ENCODE data around the gene FRMD3.
"Not testable (repeated sequence)": the region's sequence is repeated elsewhere in the genome, so short reads cannot be mapped to it uniquely, and the experiment has no call there.

Gene FRMD3

GRCh38 chr9:83533296-83533695 lies 4.9 kb downstream of the FRMD3 start:
- in situ Hi-C loops (cut with MboI; ENCODE audit: low pct_unique_long_range_greater_than_20kb, low sequenced_read_pairs, unreplicated experiment), result no loop called here
- DNase-seq (ENCODE audit: low spot score), result no peak
- TF ChIP-seq, protein P1, sequence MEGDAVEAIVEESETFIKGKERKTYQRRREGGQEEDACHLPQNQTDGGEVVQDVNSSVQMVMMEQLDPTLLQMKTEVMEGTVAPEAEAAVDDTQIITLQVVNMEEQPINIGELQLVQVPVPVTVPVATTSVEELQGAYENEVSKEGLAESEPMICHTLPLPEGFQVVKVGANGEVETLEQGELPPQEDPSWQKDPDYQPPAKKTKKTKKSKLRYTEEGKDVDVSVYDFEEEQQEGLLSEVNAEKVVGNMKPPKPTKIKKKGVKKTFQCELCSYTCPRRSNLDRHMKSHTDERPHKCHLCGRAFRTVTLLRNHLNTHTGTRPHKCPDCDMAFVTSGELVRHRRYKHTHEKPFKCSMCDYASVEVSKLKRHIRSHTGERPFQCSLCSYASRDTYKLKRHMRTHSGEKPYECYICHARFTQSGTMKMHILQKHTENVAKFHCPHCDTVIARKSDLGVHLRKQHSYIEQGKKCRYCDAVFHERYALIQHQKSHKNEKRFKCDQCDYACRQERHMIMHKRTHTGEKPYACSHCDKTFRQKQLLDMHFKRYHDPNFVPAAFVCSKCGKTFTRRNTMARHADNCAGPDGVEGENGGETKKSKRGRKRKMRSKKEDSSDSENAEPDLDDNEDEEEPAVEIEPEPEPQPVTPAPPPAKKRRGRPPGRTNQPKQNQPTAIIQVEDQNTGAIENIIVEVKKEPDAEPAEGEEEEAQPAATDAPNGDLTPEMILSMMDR (IDR thresholded peaks at IDR 0.05; ENCODE audit: extremely low read depth, insufficient read depth, missing control alignments), result no peak

DNA sequence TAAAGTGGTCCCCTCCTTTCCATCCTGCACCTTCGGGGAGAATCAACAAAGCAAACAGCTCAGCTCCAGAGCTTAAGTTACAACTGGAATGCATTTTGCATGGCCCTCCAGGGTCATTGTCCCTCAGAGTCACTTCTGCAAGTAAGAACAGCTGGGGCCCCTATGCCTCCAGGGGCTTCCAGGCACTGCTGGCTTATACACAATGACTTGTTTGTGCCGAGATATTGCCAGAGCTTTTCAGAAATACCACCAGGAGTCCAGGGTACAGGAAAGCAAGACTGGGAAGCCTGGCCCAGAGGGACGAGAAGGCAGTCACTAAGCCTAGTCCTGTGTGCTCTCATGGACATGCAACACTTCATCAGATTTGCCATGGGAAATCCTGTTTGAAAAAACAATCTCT lies 11.3 kb downstream of the FRMD3 start:
- in situ Hi-C loops (cut with MboI; ENCODE audit: low pct_unique_long_range_greater_than_20kb, low sequenced_read_pairs, unreplicated experiment), result no loop called here
- TF ChIP-seq, protein P1 (IDR thresholded peaks at IDR 0.05; ENCODE audit: extremely low read depth, insufficient read depth, missing control alignments), result no peak
- DNase-seq (ENCODE audit: low spot score), result no peak

DNA sequence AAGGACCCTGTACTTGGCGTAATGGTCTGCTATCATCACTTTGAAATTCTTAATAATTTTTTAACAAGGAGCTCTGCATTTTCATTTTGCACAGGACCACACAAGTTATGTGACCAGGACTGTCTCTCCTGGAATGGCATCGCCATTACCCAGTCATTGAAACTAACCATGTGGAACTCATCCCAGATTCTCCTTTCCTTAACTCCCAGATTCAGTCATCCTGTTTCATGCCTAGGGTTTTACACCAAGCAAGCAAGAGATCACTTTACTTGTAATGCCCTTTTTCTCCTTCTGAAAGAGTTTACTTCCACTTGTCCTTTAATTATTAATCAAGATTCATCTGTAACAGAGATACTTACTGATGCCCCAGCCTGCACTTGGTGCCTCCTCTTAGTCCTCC lies 12.0 kb downstream of the FRMD3 start:
- in situ Hi-C loops (cut with MboI; ENCODE audit: low pct_unique_long_range_greater_than_20kb, low sequenced_read_pairs, unreplicated experiment), result no loop called here
- TF ChIP-seq, protein P1 (IDR thresholded peaks at IDR 0.05; ENCODE audit: extremely low read depth, insufficient read depth, missing control alignments), result no peak
- DNase-seq (ENCODE audit: low spot score), result no peak

GRCh38 chr9:83523684-83524083 lies 14.5 kb downstream of the FRMD3 start:
- DNase-seq (ENCODE audit: low spot score), result no peak
- in situ Hi-C loops (cut with MboI; ENCODE audit: low pct_unique_long_range_greater_than_20kb, low sequenced_read_pairs, unreplicated experiment), result no loop called here
- TF ChIP-seq, protein P1 (IDR thresholded peaks at IDR 0.05; ENCODE audit: extremely low read depth, insufficient read depth, missing control alignments), result no peak

DNA sequence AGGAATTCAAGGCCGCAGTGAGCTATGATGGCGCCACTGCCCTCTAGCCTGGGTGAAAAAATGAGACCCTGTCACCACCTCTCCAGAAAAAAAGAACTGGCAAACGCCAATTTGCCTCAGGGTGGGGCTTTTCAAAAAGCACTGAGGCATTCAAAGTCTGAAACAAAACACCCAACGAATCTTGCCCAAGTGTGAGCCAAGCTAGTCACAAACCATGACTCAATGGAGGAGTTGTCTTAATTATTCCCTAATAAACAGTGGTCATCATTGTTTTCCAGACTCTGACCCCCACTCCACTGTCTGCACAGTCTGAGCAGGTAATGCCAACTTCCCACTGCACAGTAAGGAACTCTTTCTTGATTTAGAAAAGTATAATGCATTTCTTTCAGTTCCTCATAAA lies 16.8 kb downstream of the FRMD3 start:
- in situ Hi-C loops (cut with MboI; ENCODE audit: low pct_unique_long_range_greater_than_20kb, low sequenced_read_pairs, unreplicated experiment), result no loop called here
- no peak for DNase-seq (ENCODE audit: low spot score)
- TF ChIP-seq, protein P1 (IDR thresholded peaks at IDR 0.05; ENCODE audit: extremely low read depth, insufficient read depth, missing control alignments), result no peak

DNA sequence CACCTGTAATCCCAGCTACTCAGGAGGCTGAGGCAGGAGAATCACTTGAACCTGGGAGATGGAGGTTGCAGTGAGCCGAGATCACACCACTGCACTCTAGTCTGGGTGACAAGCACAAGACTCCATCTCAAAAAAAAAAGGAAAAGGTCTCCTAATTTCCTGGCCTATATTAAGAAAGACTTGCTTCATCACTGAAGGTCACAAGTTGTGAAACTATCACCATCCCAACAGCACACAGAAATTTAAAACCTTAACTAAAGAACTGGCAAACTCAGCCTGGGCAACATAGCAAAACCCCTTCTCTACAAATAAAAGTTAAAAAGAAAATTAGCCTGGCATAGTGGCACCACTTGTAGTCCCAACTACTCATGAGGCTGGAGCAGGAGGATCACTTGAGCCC lies 17.2 kb downstream of the FRMD3 start:
- no peak for DNase-seq (ENCODE audit: low spot score)
- in situ Hi-C loops (cut with MboI; ENCODE audit: low pct_unique_long_range_greater_than_20kb, low sequenced_read_pairs, unreplicated experiment), result no loop called here
- TF ChIP-seq, protein P1 (IDR thresholded peaks at IDR 0.05; ENCODE audit: extremely low read depth, insufficient read depth, missing control alignments), result no peak

GRCh38 chr9:83520292-83520691 lies 17.9 kb downstream of the FRMD3 start:
- DNase-seq (ENCODE audit: low spot score), result no peak

GRCh38 chr9:83517980-83518379 lies 20.2 kb downstream of the FRMD3 start:
- in situ Hi-C loops (cut with MboI; ENCODE audit: low pct_unique_long_range_greater_than_20kb, low sequenced_read_pairs, unreplicated experiment); DNase-seq (ENCODE audit: low spot score): not testable (repeated sequence)

More at GRCh38 chr9:83520292-83520691, 17.9 kb downstream of the FRMD3 start:
- in situ Hi-C loops (cut with MboI; ENCODE audit: low pct_unique_long_range_greater_than_20kb, low sequenced_read_pairs, unreplicated experiment), result no loop called here
- TF ChIP-seq, protein P1 (IDR thresholded peaks at IDR 0.05; ENCODE audit: extremely low read depth, insufficient read depth, missing control alignments), result no peak

All from GM13977 (cell line).